HFF-Myc (cell line): ENCODE measurements around the gene UXS1.

Source experiments
- DNase-seq: peaks from one replicate; pipeline ENCODE4 v3.0.0-alpha.2; 2011; ENCODE audit warnings: low read depth; ENCODE audit errors: extremely low read depth
- H3K4me3 ChIP-seq: replicated peaks from 2 replicates; pipeline ENCODE4 v1.5.1; 2011; ENCODE audit warnings: low read depth, mild to moderate bottlenecking, control low read depth, low read length
- TF ChIP-seq, protein P1 (sequence below): IDR thresholded peaks from 2 replicates; pipeline ENCODE4 v1.5.1; 2012; ENCODE audit warnings: mild to moderate bottlenecking, low read depth, low read length, control low read depth; ENCODE audit errors: missing control alignments

Gene UXS1

GRCh38 chr2:106161938-106162820 is 31.9 kb downstream of the UXS1 start:
- TF ChIP-seq, protein P1, sequence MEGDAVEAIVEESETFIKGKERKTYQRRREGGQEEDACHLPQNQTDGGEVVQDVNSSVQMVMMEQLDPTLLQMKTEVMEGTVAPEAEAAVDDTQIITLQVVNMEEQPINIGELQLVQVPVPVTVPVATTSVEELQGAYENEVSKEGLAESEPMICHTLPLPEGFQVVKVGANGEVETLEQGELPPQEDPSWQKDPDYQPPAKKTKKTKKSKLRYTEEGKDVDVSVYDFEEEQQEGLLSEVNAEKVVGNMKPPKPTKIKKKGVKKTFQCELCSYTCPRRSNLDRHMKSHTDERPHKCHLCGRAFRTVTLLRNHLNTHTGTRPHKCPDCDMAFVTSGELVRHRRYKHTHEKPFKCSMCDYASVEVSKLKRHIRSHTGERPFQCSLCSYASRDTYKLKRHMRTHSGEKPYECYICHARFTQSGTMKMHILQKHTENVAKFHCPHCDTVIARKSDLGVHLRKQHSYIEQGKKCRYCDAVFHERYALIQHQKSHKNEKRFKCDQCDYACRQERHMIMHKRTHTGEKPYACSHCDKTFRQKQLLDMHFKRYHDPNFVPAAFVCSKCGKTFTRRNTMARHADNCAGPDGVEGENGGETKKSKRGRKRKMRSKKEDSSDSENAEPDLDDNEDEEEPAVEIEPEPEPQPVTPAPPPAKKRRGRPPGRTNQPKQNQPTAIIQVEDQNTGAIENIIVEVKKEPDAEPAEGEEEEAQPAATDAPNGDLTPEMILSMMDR = no peak
- DNase-seq = no peak
- no peak overlapping the region for H3K4me3 ChIP-seq

- H3K4me3 ChIP-seq = no peak overlapping the region
- DNase-seq = no peak
- TF ChIP-seq, protein P1 = no peak
These were observed 32.8 kb downstream of the UXS1 start for GRCh38 chr2:106161341-106161740.

DNA sequence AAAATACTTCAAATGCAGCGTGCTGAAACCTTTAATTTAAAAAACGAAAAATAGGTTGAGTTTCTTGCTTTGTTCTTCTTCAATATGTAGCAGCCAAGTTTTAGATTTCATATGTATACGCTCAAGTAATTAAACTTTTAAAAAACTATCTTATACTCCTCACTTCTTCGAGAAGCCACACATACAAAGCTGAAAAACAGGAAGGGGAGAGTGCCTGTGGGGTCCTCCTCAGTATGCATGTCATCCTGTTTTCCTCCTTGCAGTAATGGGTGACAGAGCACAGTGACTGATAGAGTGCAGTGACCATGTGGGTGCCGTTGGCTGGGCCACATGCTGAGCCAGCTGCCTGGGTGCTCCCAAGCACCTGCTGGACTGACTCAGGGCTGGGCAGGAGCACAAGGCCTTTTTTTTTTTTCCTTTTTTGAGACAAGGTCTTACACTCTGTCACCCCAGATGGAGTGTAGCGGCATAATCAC is 33.3 kb downstream of the UXS1 start:
- no peak for DNase-seq
- no peak overlapping the region for H3K4me3 ChIP-seq
- TF ChIP-seq, protein P1 = no peak

DNA sequence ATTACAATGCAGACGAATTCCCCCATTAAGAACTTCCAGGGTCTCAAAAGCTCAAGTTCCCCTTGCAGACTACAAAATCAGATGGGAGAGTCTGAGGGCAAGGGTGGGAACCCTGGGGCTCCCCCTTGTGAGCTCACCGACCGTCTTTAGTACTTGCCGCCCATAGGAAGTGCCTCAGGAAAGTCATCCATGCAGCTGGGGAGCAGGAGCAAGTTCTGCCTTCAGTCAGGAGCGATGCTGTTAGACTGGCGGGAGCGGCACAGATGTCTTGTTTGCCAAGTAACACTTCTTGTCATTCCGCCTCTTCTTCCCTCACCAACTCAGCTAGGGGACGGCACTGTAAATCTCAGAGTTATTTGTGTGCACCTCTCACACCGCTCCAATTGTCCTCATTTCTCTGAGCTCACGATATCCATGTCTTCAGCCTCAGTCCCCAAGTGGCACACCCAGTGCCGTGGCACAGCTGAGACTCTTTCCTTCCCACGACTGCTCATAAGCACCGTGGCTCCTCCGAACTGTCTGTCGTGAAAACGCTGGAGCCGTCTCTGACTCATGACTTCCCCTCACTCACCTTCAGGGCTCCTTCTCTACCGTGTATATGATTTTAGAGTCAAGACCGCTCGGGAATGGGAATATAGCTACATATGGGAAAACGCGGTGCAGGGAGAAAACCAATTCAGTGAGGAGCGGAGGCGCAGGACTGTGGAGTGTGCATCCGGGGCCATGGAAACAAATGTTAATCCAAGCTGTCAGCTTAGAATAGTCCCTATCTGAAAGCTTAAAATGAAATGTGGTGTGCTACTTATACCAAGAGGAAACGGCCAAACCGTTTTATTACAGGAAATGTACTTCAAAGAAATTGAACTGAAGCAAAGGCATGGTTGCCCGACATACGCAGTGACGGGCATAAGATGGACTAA is 34.0 kb downstream of the UXS1 start:
- TF ChIP-seq, protein P1 = no peak
- no peak overlapping the region for H3K4me3 ChIP-seq
- no peak for DNase-seq

GRCh38 chr2:106158871-106159270 is 35.2 kb downstream of the UXS1 start:
- TF ChIP-seq, protein P1 = no peak

GRCh38 chr2:106158131-106158530 is 36.0 kb downstream of the UXS1 start:
- TF ChIP-seq, protein P1 = no peak
- H3K4me3 ChIP-seq = no peak overlapping the region
- DNase-seq = no peak

More at GRCh38 chr2:106158871-106159270, 35.2 kb downstream of the UXS1 start:
- DNase-seq = no peak
- H3K4me3 ChIP-seq = no peak overlapping the region
